Neural cell (in vitro differentiated cells): ENCODE data around the gene CSGALNACT2. TPM values are rescaled to one million over a fixed set of nuclear protein-coding genes. Genes with fewer than 3 reads are reported as not detected.
"Not testable (repeated sequence)": the region's sequence is repeated elsewhere in the genome, so short reads cannot be mapped to it uniquely, and the experiment has no call there.

Source experiments
- H2AFZ ChIP-seq: fragments of 200-600, 300-800 bp; sonication (generic), shearing (Covaris generic); 2 replicates; pipeline ENCODE4 v1.6.0; 2014; ENCODE audit warnings: low read depth, mild to moderate bottlenecking, antibody characterized with exemption, low read length, moderate library complexity
- H3F3A ChIP-seq: fragments of 200-600 bp; shearing (Covaris generic); 2 replicates; pipeline ENCODE4 v1.6.1; 2016; ENCODE audit warnings: mild to moderate bottlenecking, moderate library complexity, mixed read lengths, antibody characterized with exemption, low read length; ENCODE audit not compliant: insufficient read depth, poor library complexity, severe bottlenecking
- H3K27ac ChIP-seq: fragments of 200-600, 300-800 bp; sonication (generic), shearing (Covaris generic); 2 replicates; pipeline ENCODE4 v1.5.1; 2014; ENCODE audit warnings: mild to moderate bottlenecking, low read length, moderate library complexity
- H3K27me3 ChIP-seq: fragments of 300-800, 200-600 bp; sonication (generic), shearing (Covaris generic); 2 replicates; pipeline ENCODE4 v1.6.0; 2014; ENCODE audit warnings: mild to moderate bottlenecking, low read depth, low read length, moderate library complexity; ENCODE audit not compliant: insufficient read depth
- H3K36me3 ChIP-seq: fragments of 300-800, 200-600 bp; sonication (generic), shearing (Covaris generic); 2 replicates; pipeline ENCODE4 v1.5.1; 2014; ENCODE audit warnings: mild to moderate bottlenecking, antibody characterized with exemption, low read length, moderate library complexity; ENCODE audit not compliant: insufficient read depth
- H3K4me2 ChIP-seq: fragments of 300-800, 200-600 bp; sonication (generic), shearing (Covaris generic); 2 replicates; pipeline ENCODE4 v1.6.0; 2014; ENCODE audit warnings: mild to moderate bottlenecking, low read length
- H3K4me3 ChIP-seq: fragments of 300-800, 200-600 bp; sonication (generic), shearing (Covaris generic); 2 replicates; pipeline ENCODE4 v1.5.1; 2014; ENCODE audit warnings: mild to moderate bottlenecking, low read length, moderate library complexity
- H3K79me2 ChIP-seq: fragments of 200-600 bp; shearing (Covaris generic); replicated peaks from 2 replicates; pipeline ENCODE4 v1.6.0; 2014; ENCODE audit warnings: mild to moderate bottlenecking, low read length, moderate library complexity; ENCODE audit not compliant: insufficient read depth
- H3K9ac ChIP-seq: fragments of 300-800, 200-600 bp; sonication (generic), shearing (Covaris generic); 2 replicates; pipeline ENCODE4 v1.6.1; 2016; ENCODE audit warnings: mild to moderate bottlenecking, low read length, mixed read lengths
- H3K9me2 ChIP-seq: fragments of 200-600 bp; shearing (Covaris generic); 2 replicates; pipeline ENCODE4 v1.6.1; 2016; ENCODE audit warnings: mild to moderate bottlenecking, low read length, mixed read lengths; ENCODE audit not compliant: insufficient read depth
- H3K9me3 ChIP-seq: fragments of 200-600, 300-800 bp; sonication (generic), shearing (Covaris generic); 2 replicates; pipeline ENCODE4 v1.6.1; 2016; ENCODE audit warnings: mild to moderate bottlenecking, mixed run types, low read length, moderate library complexity, mixed read lengths
- H4K20me1 ChIP-seq: fragments of 200-600 bp; shearing (Covaris generic); 2 replicates; pipeline ENCODE4 v1.6.1; 2016; ENCODE audit warnings: mild to moderate bottlenecking, mixed run types; ENCODE audit not compliant: insufficient read depth
- EP300 ChIP-seq: fragments of 450-650 bp; conservative IDR thresholded peaks from 2 replicates; pipeline ENCODE4 v1.6.1; 2014; ENCODE audit warnings: antibody characterized with exemption, mild to moderate bottlenecking, moderate library complexity; ENCODE audit not compliant: poor library complexity, severe bottlenecking
- EZH2 ChIP-seq: fragments of 200-600, 300-800 bp; shearing (Covaris generic), sonication (generic); IDR thresholded peaks from 2 replicates; pipeline ENCODE4 v1.6.1; 2014; ENCODE audit warnings: antibody characterized with exemption, low read length, borderline replicate concordance, mild to moderate bottlenecking; ENCODE audit not compliant: insufficient read depth, poor library complexity, severe bottlenecking
- MXI1 ChIP-seq: fragments of 450-650 bp; conservative IDR thresholded peaks from 2 replicates; pipeline ENCODE4 v1.6.1; 2014; ENCODE audit warnings: antibody characterized with exemption, mild to moderate bottlenecking; ENCODE audit not compliant: poor library complexity, severe bottlenecking
- RAD21 ChIP-seq: fragments of 450-650 bp; conservative IDR thresholded peaks from 2 replicates; pipeline ENCODE4 v1.6.1; 2014; ENCODE audit warnings: antibody characterized with exemption, mild to moderate bottlenecking, moderate library complexity
- SMC3 ChIP-seq: fragments of 450-650 bp; conservative IDR thresholded peaks from 2 replicates; pipeline ENCODE4 v1.6.1; 2014; ENCODE audit warnings: antibody characterized with exemption, mild to moderate bottlenecking, moderate library complexity; ENCODE audit not compliant: poor library complexity
- TAF1 ChIP-seq: IDR thresholded peaks from 2 replicates; pipeline ENCODE4 v1.6.1; 2012; ENCODE audit warnings: low read depth
- polyA plus RNA-seq: library from polyadenylated mRNA; depleted of rRNA; stranded (reverse); fragments of >200 nt; gene quantifications from 2 replicates; pipeline ENCODE4 v1.2.3, GENCODE V29; 2014
- TF ChIP-seq, protein P1 (sequence below): fragments of 450-650 bp; IDR thresholded peaks from 2 replicates; pipeline ENCODE4 v1.5.1; 2014; ENCODE audit warnings: antibody characterized with exemption, mild to moderate bottlenecking, moderate library complexity; ENCODE audit not compliant: poor library complexity, severe bottlenecking
- TF ChIP-seq, protein P2 (sequence below): IDR thresholded peaks from 2 replicates; pipeline ENCODE4 v1.6.1; 2012; ENCODE audit warnings: borderline replicate concordance

The CSGALNACT2 gene
- polyA plus RNA-seq, 1 donor from 2014 or later = 20.7 TPM

- Histone ChIP-seq H3K4me3 (no peak overlapping the region), H3K36me3 (no peaks in the 10 kb centered on the region), H2AFZ (no peak overlapping the region), H3K27ac (no peak overlapping the region), H3K4me2 (no peak overlapping the region), H3K9me3 (no peaks in the 10 kb centered on the region), H4K20me1 (no peaks in the 10 kb centered on the region), H3K9ac (no peak overlapping the region), H3F3A (no peaks in the 10 kb centered on the region), H3K9me2 (no peaks in the 10 kb centered on the region), H3K79me2 (no peaks in the 10 kb centered on the region), H3K27me3 (no peaks in the 10 kb centered on the region)
- TF ChIP-seq SMC3 (no peak), MXI1 (no peak), TAF1 (no peak), EZH2 (no peak)
- TF ChIP-seq, protein P1, sequence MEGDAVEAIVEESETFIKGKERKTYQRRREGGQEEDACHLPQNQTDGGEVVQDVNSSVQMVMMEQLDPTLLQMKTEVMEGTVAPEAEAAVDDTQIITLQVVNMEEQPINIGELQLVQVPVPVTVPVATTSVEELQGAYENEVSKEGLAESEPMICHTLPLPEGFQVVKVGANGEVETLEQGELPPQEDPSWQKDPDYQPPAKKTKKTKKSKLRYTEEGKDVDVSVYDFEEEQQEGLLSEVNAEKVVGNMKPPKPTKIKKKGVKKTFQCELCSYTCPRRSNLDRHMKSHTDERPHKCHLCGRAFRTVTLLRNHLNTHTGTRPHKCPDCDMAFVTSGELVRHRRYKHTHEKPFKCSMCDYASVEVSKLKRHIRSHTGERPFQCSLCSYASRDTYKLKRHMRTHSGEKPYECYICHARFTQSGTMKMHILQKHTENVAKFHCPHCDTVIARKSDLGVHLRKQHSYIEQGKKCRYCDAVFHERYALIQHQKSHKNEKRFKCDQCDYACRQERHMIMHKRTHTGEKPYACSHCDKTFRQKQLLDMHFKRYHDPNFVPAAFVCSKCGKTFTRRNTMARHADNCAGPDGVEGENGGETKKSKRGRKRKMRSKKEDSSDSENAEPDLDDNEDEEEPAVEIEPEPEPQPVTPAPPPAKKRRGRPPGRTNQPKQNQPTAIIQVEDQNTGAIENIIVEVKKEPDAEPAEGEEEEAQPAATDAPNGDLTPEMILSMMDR = no peak
- TF ChIP-seq, protein P2, sequence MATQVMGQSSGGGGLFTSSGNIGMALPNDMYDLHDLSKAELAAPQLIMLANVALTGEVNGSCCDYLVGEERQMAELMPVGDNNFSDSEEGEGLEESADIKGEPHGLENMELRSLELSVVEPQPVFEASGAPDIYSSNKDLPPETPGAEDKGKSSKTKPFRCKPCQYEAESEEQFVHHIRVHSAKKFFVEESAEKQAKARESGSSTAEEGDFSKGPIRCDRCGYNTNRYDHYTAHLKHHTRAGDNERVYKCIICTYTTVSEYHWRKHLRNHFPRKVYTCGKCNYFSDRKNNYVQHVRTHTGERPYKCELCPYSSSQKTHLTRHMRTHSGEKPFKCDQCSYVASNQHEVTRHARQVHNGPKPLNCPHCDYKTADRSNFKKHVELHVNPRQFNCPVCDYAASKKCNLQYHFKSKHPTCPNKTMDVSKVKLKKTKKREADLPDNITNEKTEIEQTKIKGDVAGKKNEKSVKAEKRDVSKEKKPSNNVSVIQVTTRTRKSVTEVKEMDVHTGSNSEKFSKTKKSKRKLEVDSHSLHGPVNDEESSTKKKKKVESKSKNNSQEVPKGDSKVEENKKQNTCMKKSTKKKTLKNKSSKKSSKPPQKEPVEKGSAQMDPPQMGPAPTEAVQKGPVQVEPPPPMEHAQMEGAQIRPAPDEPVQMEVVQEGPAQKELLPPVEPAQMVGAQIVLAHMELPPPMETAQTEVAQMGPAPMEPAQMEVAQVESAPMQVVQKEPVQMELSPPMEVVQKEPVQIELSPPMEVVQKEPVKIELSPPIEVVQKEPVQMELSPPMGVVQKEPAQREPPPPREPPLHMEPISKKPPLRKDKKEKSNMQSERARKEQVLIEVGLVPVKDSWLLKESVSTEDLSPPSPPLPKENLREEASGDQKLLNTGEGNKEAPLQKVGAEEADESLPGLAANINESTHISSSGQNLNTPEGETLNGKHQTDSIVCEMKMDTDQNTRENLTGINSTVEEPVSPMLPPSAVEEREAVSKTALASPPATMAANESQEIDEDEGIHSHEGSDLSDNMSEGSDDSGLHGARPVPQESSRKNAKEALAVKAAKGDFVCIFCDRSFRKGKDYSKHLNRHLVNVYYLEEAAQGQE = no peak
Observed at GRCh38 chr10:43094085-43094484, 44.2 kb upstream of the CSGALNACT2 start.

DNA sequence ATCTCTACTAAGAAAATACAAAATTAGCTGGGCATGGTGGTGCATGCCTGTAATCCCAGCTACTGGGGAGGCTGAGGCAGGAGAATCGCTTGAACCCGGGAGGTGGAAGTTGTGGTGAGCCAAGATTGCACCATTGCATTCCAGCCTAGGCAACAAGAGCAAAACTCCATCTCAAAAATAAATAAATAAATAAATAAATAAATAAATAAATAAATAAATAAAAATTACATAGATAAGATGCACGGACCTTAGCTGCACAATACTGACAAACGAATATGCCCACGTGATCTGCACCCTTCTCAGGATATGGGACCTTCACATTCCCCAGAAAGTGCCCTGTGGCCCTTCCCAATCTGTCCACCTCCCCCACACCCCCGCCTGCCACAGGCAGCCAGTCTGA lies 38.9 kb upstream of the CSGALNACT2 start:
- not testable (repeated sequence) for H3K36me3 ChIP-seq, H3K4me2 ChIP-seq, H3K4me3 ChIP-seq, H3K9ac ChIP-seq, H4K20me1 ChIP-seq, H3K27ac ChIP-seq, H3K9me3 ChIP-seq, H3K79me2 ChIP-seq, H2AFZ ChIP-seq, H3K9me2 ChIP-seq, H3F3A ChIP-seq
- peaks cover 12% of the 10 kb centered on the region for H3K27me3 ChIP-seq

DNA sequence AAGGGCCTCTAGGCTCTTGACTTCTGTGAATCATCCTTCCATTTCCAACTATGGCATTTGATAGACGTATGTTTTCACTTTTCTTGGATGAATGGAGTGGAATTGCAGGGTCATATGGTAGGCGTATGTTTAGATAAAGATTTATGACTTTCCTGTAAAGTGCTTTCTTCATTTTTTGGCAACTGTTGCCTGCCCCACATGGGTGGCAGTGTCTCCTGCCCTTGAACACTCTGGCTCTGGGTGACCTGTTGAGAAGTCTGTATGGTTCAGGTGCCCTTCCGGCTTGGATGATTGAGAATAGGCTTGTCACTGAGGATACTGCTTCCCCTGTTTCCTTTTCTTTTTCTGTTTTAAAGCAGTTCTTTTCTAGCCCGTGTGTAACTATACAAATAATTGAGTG lies 38.3 kb upstream of the CSGALNACT2 start:
- TF ChIP-seq SMC3 = no peak
- no peak for TF ChIP-seq TAF1
- no peak for TF ChIP-seq EZH2
- TF ChIP-seq MXI1 = no peak
- TF ChIP-seq RAD21 = no peak
- TF ChIP-seq, protein P2 = no peak
- TF ChIP-seq EP300 = no peak
- TF ChIP-seq, protein P1 = no peak
- H3K27ac ChIP-seq = no peak overlapping the region
- H3K9ac ChIP-seq = no peak overlapping the region

More for the DNA sequence above, 38.3 kb upstream of the CSGALNACT2 start:
- no peak overlapping the region for H3K4me3 ChIP-seq
- peaks cover 17% of the 10 kb centered on the region for H3K27me3 ChIP-seq
- H2AFZ ChIP-seq = no peak overlapping the region
- H4K20me1 ChIP-seq = no peaks in the 10 kb centered on the region
- H3F3A ChIP-seq = no peaks in the 10 kb centered on the region
- H3K9me3 ChIP-seq = no peaks in the 10 kb centered on the region
- no peak overlapping the region for H3K4me2 ChIP-seq
- H3K9me2 ChIP-seq = no peaks in the 10 kb centered on the region
- no peaks in the 10 kb centered on the region for H3K36me3 ChIP-seq
- H3K79me2 ChIP-seq = no peaks in the 10 kb centered on the region
